Measurements from ENCODE around the gene CIT. TPM values are rescaled to one million over a fixed set of nuclear protein-coding genes. Genes with fewer than 3 reads are reported as not detected.

The CIT gene
- total and polyA plus RNA-seq, 10 of the 15 experiments (the other 5 are each of a cell fraction or from before 2014, with no cell fraction given) = 1.0 to 38.2 (median 14.9) TPM

- TF ChIP-seq KAT2A (conservative IDR thresholded peaks at IDR 0.05; ENCODE audit: control insufficient read depth, low read depth, low read length) (no peak), GABPA (IDR thresholded peaks at IDR 0.05; ENCODE audit: low read depth) (no peak), E2F8 (IDR thresholded peaks at IDR 0.05; ENCODE audit: low read depth, partially characterized antibody) (no peak), RELA (IDR thresholded peaks at IDR 0.05; ENCODE audit: borderline replicate concordance, partially characterized antibody) (no peak), TCF7 (IDR thresholded peaks at IDR 0.05; ENCODE audit: borderline replicate concordance) (no peak), SUPT20H (IDR thresholded peaks at IDR 0.05; ENCODE audit: borderline replicate concordance, control insufficient read depth, low read depth, low read length) (no peak), ZSCAN29 (IDR thresholded peaks at IDR 0.05) (no peak)
- TF ChIP-seq, protein P1, sequence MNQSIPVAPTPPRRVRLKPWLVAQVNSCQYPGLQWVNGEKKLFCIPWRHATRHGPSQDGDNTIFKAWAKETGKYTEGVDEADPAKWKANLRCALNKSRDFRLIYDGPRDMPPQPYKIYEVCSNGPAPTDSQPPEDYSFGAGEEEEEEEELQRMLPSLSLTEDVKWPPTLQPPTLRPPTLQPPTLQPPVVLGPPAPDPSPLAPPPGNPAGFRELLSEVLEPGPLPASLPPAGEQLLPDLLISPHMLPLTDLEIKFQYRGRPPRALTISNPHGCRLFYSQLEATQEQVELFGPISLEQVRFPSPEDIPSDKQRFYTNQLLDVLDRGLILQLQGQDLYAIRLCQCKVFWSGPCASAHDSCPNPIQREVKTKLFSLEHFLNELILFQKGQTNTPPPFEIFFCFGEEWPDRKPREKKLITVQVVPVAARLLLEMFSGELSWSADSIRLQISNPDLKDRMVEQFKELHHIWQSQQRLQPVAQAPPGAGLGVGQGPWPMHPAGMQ (IDR thresholded peaks at IDR 0.05; ENCODE audit: borderline replicate concordance) = no peak
Observed at GRCh38 chr12:119825262-119825661, 51.9 kb downstream of the CIT start (continued).

DNA sequence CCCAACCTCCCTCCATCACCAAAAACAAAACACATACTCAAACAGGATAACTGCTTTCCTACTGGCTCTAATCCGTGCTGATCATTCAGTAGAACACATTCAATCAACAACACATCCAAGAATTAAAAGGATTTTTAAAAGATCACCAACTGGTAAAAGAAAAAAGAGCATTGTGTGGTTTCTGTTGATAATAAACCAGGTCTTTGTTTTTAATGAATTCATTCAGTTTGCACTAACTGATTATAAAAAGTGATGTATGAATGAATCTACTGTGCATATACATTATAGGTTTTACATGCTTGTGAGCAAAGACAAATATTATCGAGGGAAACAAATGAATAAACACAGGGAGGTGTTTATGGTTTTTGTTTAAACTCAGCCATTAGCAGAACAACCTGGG is 55.1 kb downstream of the CIT start:
- no TSS peak for BruUV-seq (replicated peaks)
- no peaks in the 10 kb centered on the region for H4K20me1 ChIP-seq (ENCODE audit: control insufficient read depth, insufficient read depth)
- H3K4me3 ChIP-seq = no peak overlapping the region
- intact Hi-C loops (cut with micrococcal nuclease; ENCODE audit: unreplicated experiment) = no loop called here
- H3K4me2 ChIP-seq (ENCODE audit: control insufficient read depth, insufficient read depth) = no peak overlapping the region
- in situ Hi-C loops (cut with MboI) = no loop called here
- SMC1A ChIA-PET (ENCODE audit: uncharacterized antibody, unreplicated experiment) = no interaction called here
- ATAC-seq (no peak), DNase-seq (ENCODE audit: low read depth, low spot score) (no peak), FAIRE-seq (no peak)
- no peaks in the 10 kb centered on the region for H3K27me3 ChIP-seq (replicated peaks in 1 of 2; ENCODE audit: control insufficient read depth in 2 of 2, insufficient read depth in 2 of 2, low read length in 1 of 2)
- no peak overlapping the region for H3K9ac ChIP-seq (ENCODE audit: control insufficient read depth, insufficient read depth, low read length)
- no peaks in the 10 kb centered on the region for H3K4me1 ChIP-seq (ENCODE audit: control insufficient read depth, insufficient read depth, low read length)
- no peak overlapping the region for H3K27ac ChIP-seq (ENCODE audit: control insufficient read depth, insufficient read depth)
- WGBS (ENCODE audit: insufficient coverage, insufficient replicate concordance, low lambda C conversion rate, missing lambda C conversion rate) = 66% methylated on average over 2 of the region's 2 CpGs
- no peak overlapping the region for H2AFZ ChIP-seq (ENCODE audit: control insufficient read depth, low read depth, low read length)
- H3K9me3 ChIP-seq (replicated peaks; ENCODE audit: control insufficient read depth, insufficient read depth, low read length) = no peaks in the 10 kb centered on the region
- CTCF ChIA-PET = no interaction called here
- POLR2A ChIA-PET = no interaction called here
- H3K79me2 ChIP-seq (ENCODE audit: control insufficient read depth, insufficient read depth, low read length) = no peaks in the 10 kb centered on the region
- RAD21 ChIA-PET (ENCODE audit: unreplicated experiment) = no interaction called here
- H3K36me3 ChIP-seq (ENCODE audit: control insufficient read depth in 2 of 2, insufficient read depth in 2 of 2, low read length in 1 of 2) = peaks cover 0 to 4% of the 10 kb centered on the region in 2 experiments; a peak in 2 of 4 replicates
- no peak for TF ChIP-seq ZBTB11 (CRISPR knock-in tag; IDR thresholded peaks at IDR 0.05)
- TF ChIP-seq RB1 (IDR thresholded peaks at IDR 0.05; ENCODE audit: borderline replicate concordance) = no peak
- TF ChIP-seq, protein P2, sequence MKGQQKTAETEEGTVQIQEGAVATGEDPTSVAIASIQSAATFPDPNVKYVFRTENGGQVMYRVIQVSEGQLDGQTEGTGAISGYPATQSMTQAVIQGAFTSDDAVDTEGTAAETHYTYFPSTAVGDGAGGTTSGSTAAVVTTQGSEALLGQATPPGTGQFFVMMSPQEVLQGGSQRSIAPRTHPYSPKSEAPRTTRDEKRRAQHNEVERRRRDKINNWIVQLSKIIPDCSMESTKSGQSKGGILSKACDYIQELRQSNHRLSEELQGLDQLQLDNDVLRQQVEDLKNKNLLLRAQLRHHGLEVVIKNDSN (IDR thresholded peaks at IDR 0.05; ENCODE audit: borderline replicate concordance, extremely low read length, insufficient read depth, low read depth, low read length) = no peak
- no peak for TF ChIP-seq TBL1XR1 (IDR thresholded peaks at IDR 0.05; ENCODE audit: low read depth, low read length)
